T-helper 2 cell treated with Interferon-gamma antibody and Interleukin-4, amounts not matched to agents 5 μg/mL and 100 μg/mL, for 36 hours (primary cell): Measurements from ENCODE around the gene ERFL.

Experiments
- DNase-seq: peaks from one replicate; pipeline ENCODE4 v3.0.0; 2021; ENCODE audit warnings: low spot score
- H3K27ac Mint-ChIP-seq: one replicate; pipeline ENCODE4 v1.8.0; 2021; ENCODE audit warnings: mild to moderate bottlenecking, mixed read lengths
- H3K27me3 Mint-ChIP-seq: one replicate; pipeline ENCODE4 v1.8.0; 2021; ENCODE audit warnings: low read depth, mixed read lengths
- H3K36me3 Mint-ChIP-seq: one replicate; pipeline ENCODE4 v1.8.0; 2021; ENCODE audit warnings: low read depth, mixed read lengths
- H3K4me1 Mint-ChIP-seq: one replicate; pipeline ENCODE4 v1.8.0; 2021; ENCODE audit warnings: low read depth, mixed read lengths
- H3K4me3 Mint-ChIP-seq: one replicate; pipeline ENCODE4 v1.8.0; 2022; ENCODE audit warnings: mild to moderate bottlenecking, moderate library complexity, mixed read lengths
- H3K9me3 Mint-ChIP-seq: one replicate; pipeline ENCODE4 v1.8.0; 2021; ENCODE audit warnings: mixed read lengths

Gene ERFL

DNA sequence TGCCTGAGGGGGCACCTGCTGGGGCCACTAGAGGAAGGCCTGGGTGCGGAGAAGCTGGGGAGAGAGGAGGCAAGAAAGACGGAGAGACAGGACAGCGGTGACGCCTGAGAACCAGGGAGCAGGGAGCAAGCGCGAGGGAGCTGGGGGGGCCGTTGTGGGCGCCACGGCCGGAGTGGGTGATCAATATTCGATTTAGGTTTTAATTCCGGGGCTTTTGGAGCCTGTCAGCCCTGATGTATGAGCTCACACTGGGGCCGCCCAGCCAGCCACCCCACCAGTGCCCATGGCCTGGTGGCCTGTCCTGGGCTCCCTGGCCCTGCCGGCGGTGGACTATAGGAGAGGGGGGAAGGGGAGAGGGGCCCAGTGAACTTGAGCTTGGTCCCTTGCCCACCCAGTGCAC, 8.7 kb upstream of the ERFL start:
- Mint-ChIP-seq H3K4me3 (no peak overlapping the region), H3K36me3 (no peaks in the 10 kb centered on the region), H3K27me3 (peaks cover 40% of the 10 kb centered on the region), H3K9me3 (no peaks in the 10 kb centered on the region), H3K4me1 (peaks cover 34% of the 10 kb centered on the region), H3K27ac (no peak overlapping the region)
- no peak for DNase-seq

- DNase-seq = no peak
- H3K4me1 Mint-ChIP-seq = peaks cover 30% of the 10 kb centered on the region
These were observed 8.2 kb upstream of the ERFL start for GRCh38 chr19:41936416-41936850.

GRCh38 chr19:41935760-41936415, 7.6 kb upstream of the ERFL start:
- Mint-ChIP-seq H3K36me3 (no peaks in the 10 kb centered on the region), H3K4me1 (peaks cover 30% of the 10 kb centered on the region), H3K27ac (no peak overlapping the region), H3K27me3 (peaks cover 35% of the 10 kb centered on the region), H3K4me3 (no peak overlapping the region), H3K9me3 (no peaks in the 10 kb centered on the region)
- no peak for DNase-seq

More at GRCh38 chr19:41936416-41936850, 8.2 kb upstream of the ERFL start:
- peaks cover 34% of the 10 kb centered on the region for H3K27me3 Mint-ChIP-seq
- H3K4me3 Mint-ChIP-seq = no peak overlapping the region
- H3K27ac Mint-ChIP-seq = no peak overlapping the region
- no peaks in the 10 kb centered on the region for H3K9me3 Mint-ChIP-seq
- no peaks in the 10 kb centered on the region for H3K36me3 Mint-ChIP-seq

DNA sequence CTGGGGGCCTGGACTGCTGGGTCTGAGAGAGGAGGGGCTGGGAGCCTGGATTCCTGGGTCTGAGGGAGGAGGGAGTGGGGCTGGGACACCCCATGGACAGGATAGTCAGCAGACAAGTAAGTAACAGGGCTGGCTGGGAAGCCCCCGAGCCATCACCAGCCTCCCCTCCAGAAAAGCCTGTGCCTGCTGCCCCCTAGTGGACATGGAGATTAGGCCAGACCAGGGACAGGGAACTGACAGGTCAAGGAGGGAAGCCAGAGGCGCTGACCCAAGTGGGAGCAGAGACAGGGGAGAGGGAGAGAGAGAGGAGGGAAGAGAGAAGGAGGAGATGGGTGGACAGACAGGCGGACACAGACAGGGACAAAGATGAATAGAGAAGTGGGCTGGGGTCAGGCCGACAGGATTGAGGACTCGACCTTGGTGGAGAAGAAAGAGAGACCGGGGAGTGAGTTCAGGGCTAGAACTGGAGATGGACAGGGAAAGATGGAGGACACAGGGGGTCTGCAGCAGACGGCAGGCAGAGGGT, 6.7 kb upstream of the ERFL start:
- Mint-ChIP-seq H3K36me3 (no peaks in the 10 kb centered on the region), H3K4me1 (peaks cover 37% of the 10 kb centered on the region), H3K27ac (peak overlapping the region; percentile 38), H3K9me3 (no peaks in the 10 kb centered on the region), H3K4me3 (peak overlapping the region; percentile 20), H3K27me3 (peaks cover 42% of the 10 kb centered on the region)
- DNase-seq = peak; percentile 61

- H3K4me3 Mint-ChIP-seq = no peak overlapping the region
- peaks cover 41% of the 10 kb centered on the region for H3K4me1 Mint-ChIP-seq
- peaks cover 46% of the 10 kb centered on the region for H3K27me3 Mint-ChIP-seq
- H3K36me3 Mint-ChIP-seq = peaks cover 4% of the 10 kb centered on the region
- H3K9me3 Mint-ChIP-seq = no peaks in the 10 kb centered on the region
- H3K27ac Mint-ChIP-seq = peak overlapping the region; percentile 37
- DNase-seq = no peak
These were observed 5.6 kb upstream of the ERFL start for GRCh38 chr19:41933693-41934426.

GRCh38 chr19:41932720-41933332, 4.6 kb upstream of the ERFL start:
- Mint-ChIP-seq H3K27me3 (peaks cover 46% of the 10 kb centered on the region), H3K36me3 (peaks cover 4% of the 10 kb centered on the region), H3K27ac (no peak overlapping the region), H3K4me3 (no peak overlapping the region), H3K4me1 (peaks cover 43% of the 10 kb centered on the region), H3K9me3 (no peaks in the 10 kb centered on the region)
- no peak for DNase-seq

DNA sequence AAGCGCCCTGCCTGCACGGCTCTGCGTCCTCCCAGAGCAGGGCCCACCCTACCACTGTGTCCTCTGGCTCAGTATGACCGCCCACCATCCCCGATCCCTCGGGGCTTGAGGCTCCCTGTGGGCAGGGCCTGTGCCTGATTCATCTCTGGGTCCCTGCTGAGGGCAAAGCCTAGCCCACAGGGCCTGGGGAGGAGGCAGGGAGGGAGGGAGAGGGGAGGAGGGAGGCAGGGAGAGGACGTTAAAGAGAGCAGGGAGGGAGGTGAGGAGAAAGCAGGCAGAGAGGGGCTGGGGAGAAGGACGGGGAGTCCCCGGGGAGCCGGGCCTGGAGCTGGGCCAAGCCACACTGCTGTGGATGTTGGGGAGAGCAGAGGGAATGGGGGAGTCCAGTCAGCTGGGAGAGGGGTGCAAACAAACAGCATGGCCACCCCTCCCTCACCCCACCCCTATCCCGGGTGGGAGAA, 4.0 kb upstream of the ERFL start:
- peaks cover 4% of the 10 kb centered on the region for H3K36me3 Mint-ChIP-seq
- H3K27ac Mint-ChIP-seq = no peak overlapping the region
- H3K4me1 Mint-ChIP-seq = peaks cover 41% of the 10 kb centered on the region
- no peaks in the 10 kb centered on the region for H3K9me3 Mint-ChIP-seq
- H3K27me3 Mint-ChIP-seq = peaks cover 44% of the 10 kb centered on the region
- DNase-seq = no peak
- no peak overlapping the region for H3K4me3 Mint-ChIP-seq

DNA sequence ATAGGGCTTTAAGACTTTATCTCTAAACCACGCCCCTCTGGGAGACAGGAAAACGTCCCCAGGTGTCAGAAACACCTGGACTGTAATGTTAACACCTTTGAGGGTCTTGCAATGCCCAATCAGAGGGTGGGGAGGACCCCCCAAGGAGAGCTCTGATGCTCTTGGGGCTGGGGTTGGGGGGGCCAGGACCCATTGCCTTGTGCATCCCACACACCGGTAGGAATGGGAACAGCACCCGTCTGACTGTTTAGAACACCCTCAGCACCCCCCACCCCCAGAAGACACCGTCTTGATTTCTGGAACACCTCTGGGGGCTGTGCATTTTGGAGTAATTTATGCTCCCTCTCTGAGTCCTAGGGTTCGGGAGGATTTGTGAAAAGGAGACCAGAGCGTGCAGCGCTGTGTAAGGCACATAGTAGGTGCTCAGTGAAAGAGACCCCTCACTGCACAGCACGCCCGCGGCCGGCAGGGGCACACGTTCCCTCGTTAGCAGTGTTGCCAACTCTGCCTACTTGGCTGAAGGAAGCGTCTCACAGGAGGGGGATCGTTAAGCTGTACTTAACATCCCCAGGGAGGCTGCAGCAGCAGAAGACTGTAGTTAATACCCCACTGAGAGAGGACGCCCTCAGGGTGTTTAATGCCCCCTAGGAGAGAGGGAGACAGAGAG, 2.8 kb upstream of the ERFL start:
- no peak overlapping the region for H3K27ac Mint-ChIP-seq
- no peaks in the 10 kb centered on the region for H3K9me3 Mint-ChIP-seq
- no peak for DNase-seq
- no peak overlapping the region for H3K4me3 Mint-ChIP-seq
- H3K36me3 Mint-ChIP-seq = peaks cover 4% of the 10 kb centered on the region
- peaks cover 37% of the 10 kb centered on the region for H3K27me3 Mint-ChIP-seq
- peaks cover 34% of the 10 kb centered on the region for H3K4me1 Mint-ChIP-seq

DNA sequence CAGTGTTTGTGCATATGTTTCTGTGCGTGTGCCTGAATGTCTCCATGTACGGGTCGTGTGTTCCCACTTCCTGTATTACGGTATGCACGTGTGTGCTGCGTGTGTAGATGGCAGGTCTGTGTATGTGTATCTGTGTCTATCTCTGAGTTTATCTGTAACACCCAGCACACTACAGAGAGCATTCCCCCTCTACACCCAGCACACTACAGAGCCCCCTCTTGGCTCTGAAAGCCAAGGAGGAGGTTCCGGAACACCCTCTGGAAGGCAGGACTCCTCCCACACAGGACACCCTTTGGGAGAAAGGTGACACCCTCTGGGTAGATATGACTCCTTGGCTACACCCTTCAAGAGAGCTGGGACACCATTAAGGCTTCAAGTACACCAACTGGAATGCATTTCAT, 2.1 kb upstream of the ERFL start:
- H3K36me3 Mint-ChIP-seq = peaks cover 4% of the 10 kb centered on the region
- H3K27ac Mint-ChIP-seq = no peak overlapping the region
- H3K9me3 Mint-ChIP-seq = no peaks in the 10 kb centered on the region
- peaks cover 35% of the 10 kb centered on the region for H3K27me3 Mint-ChIP-seq
- no peak for DNase-seq
- H3K4me1 Mint-ChIP-seq = peaks cover 32% of the 10 kb centered on the region
- peak overlapping the region; percentile 48 for H3K4me3 Mint-ChIP-seq

- peak overlapping the region; percentile 77 for H3K4me3 Mint-ChIP-seq
- H3K9me3 Mint-ChIP-seq = no peaks in the 10 kb centered on the region
- no peak for DNase-seq
- peaks cover 4% of the 10 kb centered on the region for H3K36me3 Mint-ChIP-seq
- H3K27me3 Mint-ChIP-seq = peaks cover 29% of the 10 kb centered on the region
- H3K27ac Mint-ChIP-seq = peak overlapping the region; percentile 41
- peaks cover 25% of the 10 kb centered on the region for H3K4me1 Mint-ChIP-seq
These were observed 1.4 kb upstream of the ERFL start for GRCh38 chr19:41929536-41930071.

DNA sequence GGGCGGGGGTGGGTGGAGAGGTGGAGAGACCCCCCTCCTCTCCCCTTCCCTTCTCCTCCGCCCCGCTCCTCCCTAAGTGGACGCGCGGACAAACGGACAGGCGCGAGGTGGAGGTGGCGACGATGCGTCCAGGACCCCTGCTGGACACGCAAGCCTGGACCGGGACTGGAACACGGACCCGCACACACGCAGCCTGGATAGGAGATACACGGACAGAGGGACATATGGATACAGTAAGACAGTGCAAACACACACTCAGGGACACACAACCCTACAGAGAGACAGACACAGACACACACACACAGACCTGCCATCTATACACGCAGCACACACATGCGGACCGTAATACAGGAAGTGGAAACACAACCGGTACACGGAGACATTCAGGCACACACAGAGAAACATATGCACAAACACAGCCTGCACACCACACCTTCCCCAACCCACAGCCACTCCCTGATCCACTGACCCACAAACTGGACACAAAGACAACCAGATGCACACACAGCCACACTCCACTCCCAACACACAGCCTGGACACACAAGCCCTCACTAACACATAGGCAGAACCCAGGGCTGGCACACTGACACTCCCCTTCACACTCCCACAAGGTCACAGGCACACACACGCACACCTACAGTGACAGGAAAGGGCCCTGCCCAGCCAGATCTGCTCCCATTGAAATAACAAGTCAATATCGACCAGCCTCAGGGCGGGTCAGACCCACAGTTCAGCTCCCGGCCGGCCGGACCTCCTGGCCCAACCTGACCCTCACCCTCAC, 696 bp upstream of the ERFL start:
- peak overlapping the region; percentile 77 for H3K4me3 Mint-ChIP-seq
- no peak for DNase-seq
- H3K27ac Mint-ChIP-seq = peak overlapping the region; percentile 41
- peaks cover 26% of the 10 kb centered on the region for H3K27me3 Mint-ChIP-seq
- no peaks in the 10 kb centered on the region for H3K9me3 Mint-ChIP-seq
- H3K36me3 Mint-ChIP-seq = peaks cover 4% of the 10 kb centered on the region
- H3K4me1 Mint-ChIP-seq = peaks cover 21% of the 10 kb centered on the region

GRCh38 chr19:41927497-41928192, 604 bp downstream of the ERFL start:
- DNase-seq = no peak
- Mint-ChIP-seq H3K36me3 (peaks cover 4% of the 10 kb centered on the region), H3K4me3 (peak overlapping the region; percentile 81), H3K27ac (no peak overlapping the region), H3K9me3 (no peaks in the 10 kb centered on the region), H3K27me3 (peaks cover 23% of the 10 kb centered on the region), H3K4me1 (peaks cover 21% of the 10 kb centered on the region)
